Measurements from ENCODE around the gene NBL1.
"Not testable (repeated sequence)": the region's sequence is repeated elsewhere in the genome, so short reads cannot be mapped to it uniquely, and the experiment has no call there.

The NBL1 gene

GRCh38 chr1:19623523-19623922, 20.6 kb upstream of the NBL1 start:
- DNase-seq, result no peak

- no peak for DNase-seq
Measured at GRCh38 chr1:19625291-19625937, 18.7 kb upstream of the NBL1 start.

- no peak for DNase-seq
Measured at GRCh38 chr1:19628879-19629278, 15.2 kb upstream of the NBL1 start.

GRCh38 chr1:19629357-19629756, 14.8 kb upstream of the NBL1 start:
- no peak for DNase-seq

GRCh38 chr1:19630192-19630591, 13.9 kb upstream of the NBL1 start:
- not testable (repeated sequence) for DNase-seq

GRCh38 chr1:19630720-19631395, 13.3 kb upstream of the NBL1 start:
- DNase-seq, result no peak

GRCh38 chr1:19632211-19632610, 11.9 kb upstream of the NBL1 start:
- no peak for DNase-seq

- DNase-seq, result no peak
Measured at GRCh38 chr1:19633106-19633505, 11.0 kb upstream of the NBL1 start.

- not testable (repeated sequence) for DNase-seq
Measured at GRCh38 chr1:19635064-19635463, 9.0 kb upstream of the NBL1 start.

- DNase-seq, result no peak
Measured at GRCh38 chr1:19635646-19636045, 8.5 kb upstream of the NBL1 start.

GRCh38 chr1:19636065-19636464, 8.0 kb upstream of the NBL1 start:
- no peak for DNase-seq

- not testable (repeated sequence) for DNase-seq
Measured at GRCh38 chr1:19636749-19637148, 7.4 kb upstream of the NBL1 start.

GRCh38 chr1:19637606-19638005, 6.5 kb upstream of the NBL1 start:
- no peak for DNase-seq

GRCh38 chr1:19639228-19639627, 4.9 kb upstream of the NBL1 start:
- DNase-seq, result not testable (repeated sequence)

GRCh38 chr1:19639999-19640362, 4.1 kb upstream of the NBL1 start:
- no peak for DNase-seq

- no peak for DNase-seq
Measured at GRCh38 chr1:19640363-19641316, 3.5 kb upstream of the NBL1 start.

GRCh38 chr1:19643121-19643520, 990 bp upstream of the NBL1 start:
- no peak for DNase-seq

- DNase-seq, result no peak
Measured at GRCh38 chr1:19644395-19644680, 227 bp downstream of the NBL1 start.

GRCh38 chr1:19644681-19645410, 735 bp downstream of the NBL1 start:
- peak; percentile 51 for DNase-seq

- DNase-seq, result no peak
Measured at GRCh38 chr1:19645411-19646251, 1.5 kb downstream of the NBL1 start.

GRCh38 chr1:19646377-19647319, 2.5 kb downstream of the NBL1 start:
- peak; percentile 60 for DNase-seq
